A549 treated with CpdA at 1 μM for 4 hours (cell line): ENCODE results near the gene GUCA2B. TPM values are rescaled to one million over a fixed set of nuclear protein-coding genes. Genes with fewer than 3 reads are reported as not detected.

Source experiments
- total RNA-seq: library from RNA; stranded (reverse); fragments of 200-300 nt; extraction: Qiagen RNA extraction; gene quantifications from 5 replicates; pipeline ENCODE4 v1.2.3, GENCODE V29; 2022; ENCODE audit warnings: low read depth

Gene GUCA2B
- total RNA-seq = 0.19 to 0.30 TPM in 2 of 5 replicates, not detected in the others

GRCh38 chr1:42152907-42153600 lies at the start of gene GUCA2B:
Gene GUCA2B (plus strand): TSS chr1:42153410. CDS start chr1:42153451, 41 bp downstream.

GRCh38 chr1:42164551-42165420 lies 11.6 kb downstream of the GUCA2B start, which contains the start of gene GUCA2A:
Gene GUCA2A (minus strand): TSS chr1:42164745. CDS start chr1:42164712, 33 bp downstream.

Other genes with a start within 250 kb of the GUCA2B start
- 2.3 to 3.0 TPM (median 2.7 TPM) in 5 replicates for gene HIVEP3, start 234.5 kb upstream of the GUCA2B start, total RNA-seq
- 0.33 TPM in 1 of 5 replicates, not detected in the others for gene GUCA2A, start 11.3 kb downstream of the GUCA2B start, total RNA-seq
- gene FOXJ3, start 181.8 kb downstream of the GUCA2B start, total RNA-seq = 16.6 to 20.9 TPM (median 18.1 TPM) in 5 replicates
- gene RIMKLA, start 227.4 kb downstream of the GUCA2B start, total RNA-seq = 0.70 to 1.1 TPM (median 0.84 TPM) in 5 replicates